GM23338 (cell line): ENCODE results near the gene CPLANE1. TPM values are rescaled to one million over a fixed set of nuclear protein-coding genes. Genes with fewer than 3 reads are reported as not detected.

ENCODE experiments used
- ATAC-seq: fragments of 200-7000 bp; cut with Tn5 transposase; 3 replicates; pipeline ENCODE4 v1.9.1; 2020
- DNase-seq: peaks from one replicate; pipeline ENCODE4 v3.0.0-alpha.2; 2015; ENCODE audit warnings: low spot score
- H2AFZ ChIP-seq: fragments of 200-600 bp; sonication (generic); 2 replicates; pipeline ENCODE4 v1.8.0; 2016; ENCODE audit warnings: antibody characterized with exemption, mild to moderate bottlenecking, moderate library complexity
- H3F3A ChIP-seq: fragments of 200-600 bp; sonication (generic); replicated peaks from 2 replicates; pipeline ENCODE4 v1.8.0; 2017; ENCODE audit warnings: antibody characterized with exemption, mixed run types, low read depth
- H3K27ac ChIP-seq: fragments of 200-600 bp; sonication (generic); 2 replicates; pipeline ENCODE4 v1.6.1; 2016; ENCODE audit warnings: low read depth
- H3K27me3 ChIP-seq: fragments of 200-600 bp; sonication (generic); 2 replicates; pipeline ENCODE4 v1.8.0; 2016; ENCODE audit warnings: mild to moderate bottlenecking, mixed run types, moderate library complexity; ENCODE audit not compliant: insufficient read depth
- H3K36me3 ChIP-seq: fragments of 200-600 bp; sonication (generic); 2 replicates; pipeline ENCODE4 v1.8.0; 2016; ENCODE audit warnings: mild to moderate bottlenecking; ENCODE audit not compliant: insufficient read depth
- H3K4me1 ChIP-seq: fragments of 200-600 bp; sonication (generic); 2 replicates; pipeline ENCODE4 v1.8.0; 2016; ENCODE audit warnings: mild to moderate bottlenecking, moderate library complexity; ENCODE audit not compliant: insufficient read depth
- H3K4me2 ChIP-seq: fragments of 200-600 bp; sonication (generic); 2 replicates; pipeline ENCODE4 v1.7.1; 2017; ENCODE audit warnings: mixed run types
- H3K4me3 ChIP-seq: fragments of 200-600 bp; sonication (generic); 2 replicates; pipeline ENCODE4 v1.6.1; 2016; ENCODE audit warnings: mixed run types
- H3K79me2 ChIP-seq: fragments of 200-600 bp; sonication (generic); replicated peaks from 2 replicates; pipeline ENCODE4 v1.8.0; 2017; ENCODE audit warnings: mild to moderate bottlenecking; ENCODE audit not compliant: insufficient read depth
- H3K9me2 ChIP-seq: fragments of 200-600 bp; sonication (generic); 2 replicates; pipeline ENCODE4 v1.8.0; 2017; ENCODE audit not compliant: insufficient read depth
- H4K20me1 ChIP-seq: fragments of 200-600 bp; sonication (generic); replicated peaks from 2 replicates; pipeline ENCODE4 v1.8.0; 2017; ENCODE audit warnings: mild to moderate bottlenecking; ENCODE audit not compliant: insufficient read depth
- H3K27ac Mint-ChIP-seq: 2 replicates; pipeline ENCODE4 v1.8.0; 2020; ENCODE audit warnings: inconsistent platforms, mild to moderate bottlenecking, moderate library complexity, mixed read lengths
- H3K27me3 Mint-ChIP-seq: 3 replicates; pipeline ENCODE4 v1.8.0; 2022; ENCODE audit warnings: low read depth, mild to moderate bottlenecking, moderate library complexity, mixed read lengths, inconsistent platforms; ENCODE audit not compliant: insufficient read depth, poor library complexity
- H3K36me3 Mint-ChIP-seq: 3 replicates; pipeline ENCODE4 v1.8.0; 2021; ENCODE audit warnings: low read depth, mild to moderate bottlenecking, inconsistent platforms, moderate library complexity, mixed read lengths
- H3K4me1 Mint-ChIP-seq: 3 replicates; pipeline ENCODE4 v1.8.0; 2020; ENCODE audit warnings: mild to moderate bottlenecking, inconsistent platforms, mixed read lengths
- H3K4me3 Mint-ChIP-seq: 3 replicates; pipeline ENCODE4 v1.8.0; 2021; ENCODE audit warnings: moderate library complexity, mild to moderate bottlenecking, inconsistent platforms, mixed read lengths
- H3K9me3 Mint-ChIP-seq: 3 replicates; pipeline ENCODE4 v1.8.0; 2020; ENCODE audit warnings: moderate library complexity, mild to moderate bottlenecking, inconsistent platforms, mixed read lengths
- CREB1 ChIP-seq: fragments of 250-450 bp; sonication (Bioruptor Pico); IDR thresholded peaks from 2 replicates; pipeline ENCODE4 v1.5.0; 2020; ENCODE audit warnings: low read depth, mild to moderate bottlenecking, moderate library complexity
- EZH2 ChIP-seq: fragments of 200-600 bp; sonication (generic); IDR thresholded peaks from one replicate; pipeline ENCODE4 v1.8.0; 2017; ENCODE audit warnings: antibody characterized with exemption, mild to moderate bottlenecking, low read depth; ENCODE audit not compliant: unreplicated experiment
- EZH2phosphoT487 ChIP-seq: fragments of 200-600 bp; sonication (generic); IDR thresholded peaks from one replicate; pipeline ENCODE4 v1.8.1; 2018; ENCODE audit warnings: antibody characterized with exemption; ENCODE audit not compliant: unreplicated experiment
- JUNB ChIP-seq: IDR thresholded peaks from one replicate; pipeline ENCODE4 v1.6.1; 2016; ENCODE audit warnings: antibody characterized with exemption; ENCODE audit not compliant: unreplicated experiment
- NANOG ChIP-seq: IDR thresholded peaks from 2 replicates; pipeline ENCODE4 v1.6.1; 2016; ENCODE audit warnings: antibody characterized with exemption, borderline replicate concordance
- POLR2AphosphoS5 ChIP-seq: IDR thresholded peaks from 2 replicates; pipeline ENCODE4 v1.6.1; 2016; ENCODE audit warnings: antibody characterized with exemption, low read depth
- STAT1 ChIP-seq: IDR thresholded peaks from one replicate; pipeline ENCODE4 v1.6.1; 2016; ENCODE audit warnings: antibody characterized with exemption; ENCODE audit not compliant: unreplicated experiment
- ZNF114 ChIP-seq: fragments of 250-450 bp; sonication (Bioruptor Pico); IDR thresholded peaks from 2 replicates; pipeline ENCODE4 v1.5.0; 2020; ENCODE audit warnings: mild to moderate bottlenecking, moderate library complexity
- ZNF331 ChIP-seq: fragments of 250-450 bp; sonication (Bioruptor Pico); IDR thresholded peaks from 2 replicates; pipeline ENCODE4 v1.5.0; 2020; ENCODE audit warnings: low read depth, mild to moderate bottlenecking, moderate library complexity
- polyA plus RNA-seq: library from polyadenylated mRNA; unstranded; fragments of >200 nt; fragmentation: Nextera tagmentation; extraction: Ambion mirVana; gene quantifications from 2 replicates; pipeline ENCODE4 v1.2.1, GENCODE V29; 2016
- total RNA-seq: library from RNA; depleted of rRNA; stranded (reverse); fragments of >200 nt; shearing (Covaris generic); gene quantifications from 2 replicates; pipeline ENCODE4 v1.2.3, GENCODE V29; 2014
- TF ChIP-seq, protein P1 (sequence below), 2 experiments: fragments of 200-600 bp in 1 of 2; sonication (generic) in 1 of 2; conservative IDR thresholded peaks; 2 replicates each; pipeline versions ENCODE4 v1.5.1 to v1.6.1; 2016 to 2017; ENCODE audit warnings: antibody characterized with exemption in 2 of 2, low read depth in 2 of 2, mild to moderate bottlenecking in 2 of 2, moderate library complexity in 1 of 2
- TF ChIP-seq, protein P2 (sequence below): IDR thresholded peaks from 2 replicates; pipeline ENCODE4 v1.6.1; 2016; ENCODE audit warnings: antibody characterized with exemption
- TF ChIP-seq, protein P3 (sequence below): IDR thresholded peaks from one replicate; pipeline ENCODE4 v1.6.1; 2018; ENCODE audit warnings: antibody characterized with exemption; ENCODE audit not compliant: unreplicated experiment
- TF ChIP-seq, protein P4 (sequence below): fragments of 250-450 bp; sonication (Bioruptor Pico); IDR thresholded peaks from 2 replicates; pipeline ENCODE4 v1.5.0; 2020; ENCODE audit warnings: mild to moderate bottlenecking, moderate library complexity

Gene CPLANE1
- total and polyA plus RNA-seq, 2 experiments from 2014 or later = 5.1 to 8.3 TPM

DNA sequence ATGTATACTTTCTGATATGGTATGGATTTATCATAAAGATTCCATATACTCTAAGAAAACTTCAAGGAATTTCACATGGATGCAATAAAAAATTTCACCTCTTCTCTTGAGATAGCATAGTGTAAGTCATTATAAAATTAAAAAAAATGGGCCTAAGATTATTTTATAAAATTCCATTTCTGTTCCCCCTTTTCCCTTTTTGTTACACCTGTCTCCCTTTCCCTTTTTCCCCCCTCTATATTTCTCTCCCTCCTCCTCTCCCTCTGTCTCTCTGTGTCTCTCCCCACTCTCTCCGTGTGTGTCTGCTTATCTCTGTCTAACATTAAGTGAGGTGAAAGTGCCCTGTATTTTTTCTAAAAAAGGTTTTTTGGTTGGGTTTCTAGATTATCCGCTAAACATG, 192.4 kb downstream of the CPLANE1 start:
- no peaks in the 10 kb centered on the region for H3K79me2 ChIP-seq
- no peaks in the 10 kb centered on the region for H3K27me3 ChIP-seq
- no peaks in the 10 kb centered on the region for H3F3A ChIP-seq
- no peak overlapping the region for H3K27ac Mint-ChIP-seq
- H3K27ac ChIP-seq = no peak overlapping the region
- no peak for ATAC-seq
- no peaks in the 10 kb centered on the region for H4K20me1 ChIP-seq
- H3K9me2 ChIP-seq = no peaks in the 10 kb centered on the region
- H3K4me2 ChIP-seq = no peak overlapping the region
- DNase-seq = no peak
- no peak overlapping the region for H3K4me3 Mint-ChIP-seq
- no peak overlapping the region for H3K4me3 ChIP-seq
- TF ChIP-seq POLR2AphosphoS5 (no peak), CREB1 (CRISPR knock-in tag) (no peak), NANOG (no peak), ZNF331 (CRISPR knock-in tag) (no peak), ZNF114 (CRISPR knock-in tag) (no peak), EZH2phosphoT487 (no peak), EZH2 (no peak), STAT1 (no peak), JUNB (no peak)
- TF ChIP-seq, protein P1, sequence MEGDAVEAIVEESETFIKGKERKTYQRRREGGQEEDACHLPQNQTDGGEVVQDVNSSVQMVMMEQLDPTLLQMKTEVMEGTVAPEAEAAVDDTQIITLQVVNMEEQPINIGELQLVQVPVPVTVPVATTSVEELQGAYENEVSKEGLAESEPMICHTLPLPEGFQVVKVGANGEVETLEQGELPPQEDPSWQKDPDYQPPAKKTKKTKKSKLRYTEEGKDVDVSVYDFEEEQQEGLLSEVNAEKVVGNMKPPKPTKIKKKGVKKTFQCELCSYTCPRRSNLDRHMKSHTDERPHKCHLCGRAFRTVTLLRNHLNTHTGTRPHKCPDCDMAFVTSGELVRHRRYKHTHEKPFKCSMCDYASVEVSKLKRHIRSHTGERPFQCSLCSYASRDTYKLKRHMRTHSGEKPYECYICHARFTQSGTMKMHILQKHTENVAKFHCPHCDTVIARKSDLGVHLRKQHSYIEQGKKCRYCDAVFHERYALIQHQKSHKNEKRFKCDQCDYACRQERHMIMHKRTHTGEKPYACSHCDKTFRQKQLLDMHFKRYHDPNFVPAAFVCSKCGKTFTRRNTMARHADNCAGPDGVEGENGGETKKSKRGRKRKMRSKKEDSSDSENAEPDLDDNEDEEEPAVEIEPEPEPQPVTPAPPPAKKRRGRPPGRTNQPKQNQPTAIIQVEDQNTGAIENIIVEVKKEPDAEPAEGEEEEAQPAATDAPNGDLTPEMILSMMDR (conservative IDR thresholded peaks at IDR 0.05; ENCODE audit: low read depth in 2 of 2) = no peak
- TF ChIP-seq, protein P2, sequence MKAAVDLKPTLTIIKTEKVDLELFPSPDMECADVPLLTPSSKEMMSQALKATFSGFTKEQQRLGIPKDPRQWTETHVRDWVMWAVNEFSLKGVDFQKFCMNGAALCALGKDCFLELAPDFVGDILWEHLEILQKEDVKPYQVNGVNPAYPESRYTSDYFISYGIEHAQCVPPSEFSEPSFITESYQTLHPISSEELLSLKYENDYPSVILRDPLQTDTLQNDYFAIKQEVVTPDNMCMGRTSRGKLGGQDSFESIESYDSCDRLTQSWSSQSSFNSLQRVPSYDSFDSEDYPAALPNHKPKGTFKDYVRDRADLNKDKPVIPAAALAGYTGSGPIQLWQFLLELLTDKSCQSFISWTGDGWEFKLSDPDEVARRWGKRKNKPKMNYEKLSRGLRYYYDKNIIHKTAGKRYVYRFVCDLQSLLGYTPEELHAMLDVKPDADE = no peak
- TF ChIP-seq, protein P3, sequence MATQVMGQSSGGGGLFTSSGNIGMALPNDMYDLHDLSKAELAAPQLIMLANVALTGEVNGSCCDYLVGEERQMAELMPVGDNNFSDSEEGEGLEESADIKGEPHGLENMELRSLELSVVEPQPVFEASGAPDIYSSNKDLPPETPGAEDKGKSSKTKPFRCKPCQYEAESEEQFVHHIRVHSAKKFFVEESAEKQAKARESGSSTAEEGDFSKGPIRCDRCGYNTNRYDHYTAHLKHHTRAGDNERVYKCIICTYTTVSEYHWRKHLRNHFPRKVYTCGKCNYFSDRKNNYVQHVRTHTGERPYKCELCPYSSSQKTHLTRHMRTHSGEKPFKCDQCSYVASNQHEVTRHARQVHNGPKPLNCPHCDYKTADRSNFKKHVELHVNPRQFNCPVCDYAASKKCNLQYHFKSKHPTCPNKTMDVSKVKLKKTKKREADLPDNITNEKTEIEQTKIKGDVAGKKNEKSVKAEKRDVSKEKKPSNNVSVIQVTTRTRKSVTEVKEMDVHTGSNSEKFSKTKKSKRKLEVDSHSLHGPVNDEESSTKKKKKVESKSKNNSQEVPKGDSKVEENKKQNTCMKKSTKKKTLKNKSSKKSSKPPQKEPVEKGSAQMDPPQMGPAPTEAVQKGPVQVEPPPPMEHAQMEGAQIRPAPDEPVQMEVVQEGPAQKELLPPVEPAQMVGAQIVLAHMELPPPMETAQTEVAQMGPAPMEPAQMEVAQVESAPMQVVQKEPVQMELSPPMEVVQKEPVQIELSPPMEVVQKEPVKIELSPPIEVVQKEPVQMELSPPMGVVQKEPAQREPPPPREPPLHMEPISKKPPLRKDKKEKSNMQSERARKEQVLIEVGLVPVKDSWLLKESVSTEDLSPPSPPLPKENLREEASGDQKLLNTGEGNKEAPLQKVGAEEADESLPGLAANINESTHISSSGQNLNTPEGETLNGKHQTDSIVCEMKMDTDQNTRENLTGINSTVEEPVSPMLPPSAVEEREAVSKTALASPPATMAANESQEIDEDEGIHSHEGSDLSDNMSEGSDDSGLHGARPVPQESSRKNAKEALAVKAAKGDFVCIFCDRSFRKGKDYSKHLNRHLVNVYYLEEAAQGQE = no peak
- TF ChIP-seq, protein P4, sequence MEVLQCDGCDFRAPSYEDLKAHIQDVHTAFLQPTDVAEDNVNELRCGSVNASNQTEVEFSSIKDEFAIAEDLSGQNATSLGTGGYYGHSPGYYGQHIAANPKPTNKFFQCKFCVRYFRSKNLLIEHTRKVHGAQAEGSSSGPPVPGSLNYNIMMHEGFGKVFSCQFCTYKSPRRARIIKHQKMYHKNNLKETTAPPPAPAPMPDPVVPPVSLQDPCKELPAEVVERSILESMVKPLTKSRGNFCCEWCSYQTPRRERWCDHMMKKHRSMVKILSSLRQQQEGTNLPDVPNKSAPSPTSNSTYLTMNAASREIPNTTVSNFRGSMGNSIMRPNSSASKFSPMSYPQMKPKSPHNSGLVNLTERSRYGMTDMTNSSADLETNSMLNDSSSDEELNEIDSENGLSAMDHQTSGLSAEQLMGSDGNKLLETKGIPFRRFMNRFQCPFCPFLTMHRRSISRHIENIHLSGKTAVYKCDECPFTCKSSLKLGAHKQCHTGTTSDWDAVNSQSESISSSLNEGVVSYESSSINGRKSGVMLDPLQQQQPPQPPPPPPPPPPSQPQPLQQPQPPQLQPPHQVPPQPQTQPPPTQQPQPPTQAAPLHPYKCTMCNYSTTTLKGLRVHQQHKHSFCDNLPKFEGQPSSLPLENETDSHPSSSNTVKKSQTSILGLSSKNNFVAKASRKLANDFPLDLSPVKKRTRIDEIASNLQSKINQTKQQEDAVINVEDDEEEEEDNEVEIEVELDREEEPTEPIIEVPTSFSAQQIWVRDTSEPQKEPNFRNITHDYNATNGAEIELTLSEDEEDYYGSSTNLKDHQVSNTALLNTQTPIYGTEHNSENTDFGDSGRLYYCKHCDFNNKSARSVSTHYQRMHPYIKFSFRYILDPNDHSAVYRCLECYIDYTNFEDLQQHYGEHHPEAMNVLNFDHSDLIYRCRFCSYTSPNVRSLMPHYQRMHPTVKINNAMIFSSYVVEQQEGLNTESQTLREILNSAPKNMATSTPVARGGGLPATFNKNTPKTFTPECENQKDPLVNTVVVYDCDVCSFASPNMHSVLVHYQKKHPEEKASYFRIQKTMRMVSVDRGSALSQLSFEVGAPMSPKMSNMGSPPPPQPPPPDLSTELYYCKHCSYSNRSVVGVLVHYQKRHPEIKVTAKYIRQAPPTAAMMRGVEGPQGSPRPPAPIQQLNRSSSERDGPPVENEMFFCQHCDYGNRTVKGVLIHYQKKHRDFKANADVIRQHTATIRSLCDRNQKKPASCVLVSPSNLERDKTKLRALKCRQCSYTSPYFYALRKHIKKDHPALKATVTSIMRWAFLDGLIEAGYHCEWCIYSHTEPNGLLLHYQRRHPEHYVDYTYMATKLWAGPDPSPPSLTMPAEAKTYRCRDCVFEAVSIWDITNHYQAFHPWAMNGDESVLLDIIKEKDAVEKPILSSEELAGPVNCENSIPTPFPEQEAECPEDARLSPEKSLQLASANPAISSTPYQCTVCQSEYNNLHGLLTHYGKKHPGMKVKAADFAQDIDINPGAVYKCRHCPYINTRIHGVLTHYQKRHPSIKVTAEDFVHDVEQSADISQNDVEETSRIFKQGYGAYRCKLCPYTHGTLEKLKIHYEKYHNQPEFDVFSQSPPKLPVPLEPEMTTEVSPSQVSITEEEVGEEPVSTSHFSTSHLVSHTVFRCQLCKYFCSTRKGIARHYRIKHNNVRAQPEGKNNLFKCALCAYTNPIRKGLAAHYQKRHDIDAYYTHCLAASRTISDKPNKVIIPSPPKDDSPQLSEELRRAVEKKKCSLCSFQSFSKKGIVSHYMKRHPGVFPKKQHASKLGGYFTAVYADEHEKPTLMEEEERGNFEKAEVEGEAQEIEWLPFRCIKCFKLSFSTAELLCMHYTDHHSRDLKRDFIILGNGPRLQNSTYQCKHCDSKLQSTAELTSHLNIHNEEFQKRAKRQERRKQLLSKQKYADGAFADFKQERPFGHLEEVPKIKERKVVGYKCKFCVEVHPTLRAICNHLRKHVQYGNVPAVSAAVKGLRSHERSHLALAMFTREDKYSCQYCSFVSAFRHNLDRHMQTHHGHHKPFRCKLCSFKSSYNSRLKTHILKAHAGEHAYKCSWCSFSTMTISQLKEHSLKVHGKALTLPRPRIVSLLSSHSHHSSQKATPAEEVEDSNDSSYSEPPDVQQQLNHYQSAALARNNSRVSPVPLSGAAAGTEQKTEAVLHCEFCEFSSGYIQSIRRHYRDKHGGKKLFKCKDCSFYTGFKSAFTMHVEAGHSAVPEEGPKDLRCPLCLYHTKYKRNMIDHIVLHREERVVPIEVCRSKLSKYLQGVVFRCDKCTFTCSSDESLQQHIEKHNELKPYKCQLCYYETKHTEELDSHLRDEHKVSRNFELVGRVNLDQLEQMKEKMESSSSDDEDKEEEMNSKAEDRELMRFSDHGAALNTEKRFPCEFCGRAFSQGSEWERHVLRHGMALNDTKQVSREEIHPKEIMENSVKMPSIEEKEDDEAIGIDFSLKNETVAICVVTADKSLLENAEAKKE (CRISPR knock-in tag) = no peak
- H2AFZ ChIP-seq = no peak overlapping the region
- peaks cover 11% of the 10 kb centered on the region; the same call in 1 of the 3 replicates for H3K36me3 Mint-ChIP-seq
- H3K27me3 Mint-ChIP-seq = no peaks in the 10 kb centered on the region
- H3K4me1 ChIP-seq = no peaks in the 10 kb centered on the region
- no peaks in the 10 kb centered on the region for H3K4me1 Mint-ChIP-seq
- peaks cover 20% of the 10 kb centered on the region for H3K36me3 ChIP-seq
- H3K9me3 Mint-ChIP-seq = no peaks in the 10 kb centered on the region
